Epithelial cell of proximal tubule (primary cell): Measurements from ENCODE around the gene PACRGL. TPM values are rescaled to one million over a fixed set of nuclear protein-coding genes. Genes with fewer than 3 reads are reported as not detected.
"Not testable (repeated sequence)": the region's sequence is repeated elsewhere in the genome, so short reads cannot be mapped to it uniquely, and the experiment has no call there.

Experiments used
- DNase-seq: peaks from one replicate; pipeline ENCODE4 v3.0.0-alpha.2; 2011; ENCODE audit warnings: low read depth
- H3K4me3 ChIP-seq: 2 replicates; pipeline ENCODE4 v1.5.1; 2011; ENCODE audit warnings: low read depth, mild to moderate bottlenecking, low read length
- CTCF ChIP-seq: conservative IDR thresholded peaks from 2 replicates; pipeline ENCODE4 v1.5.1; 2012; ENCODE audit warnings: low read depth, mild to moderate bottlenecking, low read length
- total RNA-seq: library from RNA; depleted of rRNA; stranded (reverse); fragments of >200 nt; gene quantifications from 2 replicates; pipeline ENCODE4 v1.2.3, GENCODE V29; 2015

Gene PACRGL
- total RNA-seq, 1 donor from 2014 or later = 21.0 TPM

DNA sequence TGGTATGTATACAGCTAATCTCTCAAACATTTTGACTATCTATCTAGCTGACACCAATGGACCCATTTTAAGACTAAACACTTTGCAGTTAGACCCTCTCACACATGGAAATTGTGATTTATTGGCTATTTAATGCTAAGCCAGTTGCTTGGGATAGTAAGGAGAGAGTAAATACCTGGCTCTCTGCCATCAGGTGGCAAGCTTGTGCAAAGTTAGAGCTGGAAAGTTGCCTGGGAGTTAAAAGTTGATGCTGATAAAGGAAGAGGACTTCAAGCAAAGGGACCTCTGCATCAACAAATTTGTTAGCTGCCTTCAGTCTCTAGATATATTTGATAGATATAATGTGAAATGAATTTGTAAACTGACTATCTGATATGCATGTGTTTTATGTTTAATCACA lies 61.1 kb downstream of the PACRGL start:
- H3K4me3 ChIP-seq = no peak overlapping the region
- no peak for DNase-seq

GRCh38 chr4:20761826-20762225 lies 61.6 kb downstream of the PACRGL start:
- TF ChIP-seq CTCF = no peak
- DNase-seq = no peak
- no peak overlapping the region for H3K4me3 ChIP-seq

More for the DNA sequence above, 61.1 kb downstream of the PACRGL start:
- TF ChIP-seq CTCF = no peak

DNA sequence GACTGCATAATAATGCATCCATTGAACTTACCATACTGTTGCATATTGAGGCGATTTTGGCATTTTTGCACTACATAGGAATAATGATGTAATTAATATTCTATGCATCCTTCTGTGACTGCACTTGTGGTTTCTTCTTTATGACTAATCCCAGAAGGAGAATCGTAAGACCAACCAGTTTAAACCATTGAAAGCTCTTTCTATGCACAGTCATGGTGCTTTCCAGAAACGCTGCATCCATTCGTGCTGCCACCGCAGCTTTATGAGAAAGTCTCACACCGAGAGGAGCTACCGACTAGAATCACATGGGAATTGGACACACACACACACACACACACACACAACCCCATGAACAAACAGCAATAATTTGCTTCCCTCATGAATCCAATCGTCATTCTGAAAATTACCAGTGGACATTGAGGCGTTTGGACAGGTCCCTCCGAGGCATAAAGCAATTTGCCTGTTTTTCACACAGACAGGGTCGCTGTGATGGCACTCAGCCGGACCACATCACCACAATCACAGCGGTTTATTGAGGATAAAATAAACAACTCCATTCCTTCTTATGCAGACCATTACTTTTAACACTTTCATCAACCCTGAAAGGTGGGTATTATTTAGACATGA lies 64.2 kb downstream of the PACRGL start:
- H3K4me3 ChIP-seq = no peak overlapping the region
- DNase-seq = no peak
- TF ChIP-seq CTCF = no peak

DNA sequence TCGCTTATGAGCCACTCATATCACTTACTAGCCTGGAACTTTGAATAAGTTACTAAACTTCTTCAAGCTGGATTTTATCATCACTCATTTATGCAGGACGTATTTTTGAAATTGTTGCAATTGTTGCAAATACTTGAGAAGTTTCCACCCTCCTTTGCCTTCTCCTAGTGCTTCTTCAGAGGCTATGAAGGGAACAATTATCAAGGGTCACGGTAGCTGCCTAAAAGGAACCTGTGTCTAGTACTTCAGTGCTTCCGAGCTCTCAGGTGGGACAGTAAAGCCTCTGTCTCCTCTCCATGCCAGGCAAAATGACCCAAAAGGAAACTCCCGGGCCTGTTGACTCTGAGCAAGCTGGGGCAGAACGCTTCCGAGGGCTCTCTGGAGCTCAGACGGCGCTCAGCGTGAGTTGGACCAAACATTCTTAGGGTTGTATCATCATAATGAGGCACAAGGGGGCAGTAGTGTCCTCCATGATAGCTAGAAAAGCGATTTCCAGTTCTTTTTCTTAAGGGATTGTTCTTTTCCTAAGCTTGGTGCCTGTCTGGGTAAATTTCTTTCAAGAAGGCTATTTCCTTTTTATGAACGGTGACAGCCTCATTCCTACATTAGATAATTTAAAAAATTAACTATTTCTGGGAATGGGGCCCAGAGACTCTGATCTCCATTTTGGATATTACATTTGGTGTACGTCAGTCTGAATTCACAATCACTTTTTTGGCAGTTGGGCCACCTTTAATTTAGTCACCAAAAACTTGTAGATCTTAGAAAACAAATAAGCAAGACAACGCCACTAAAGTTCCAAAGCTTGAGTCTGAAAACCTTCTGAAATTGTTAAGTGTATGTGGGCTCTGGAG lies 73.1 kb downstream of the PACRGL start:
- H3K4me3 ChIP-seq = no peak overlapping the region
- peak; percentile 79 for TF ChIP-seq CTCF
- DNase-seq = no peak

GRCh38 chr4:20778896-20779295 lies 78.6 kb downstream of the PACRGL start:
- no peak for TF ChIP-seq CTCF
- no peak for DNase-seq
- H3K4me3 ChIP-seq = no peak overlapping the region

GRCh38 chr4:20783134-20783533 lies 82.9 kb downstream of the PACRGL start:
- H3K4me3 ChIP-seq, DNase-seq: not testable (repeated sequence)

DNA sequence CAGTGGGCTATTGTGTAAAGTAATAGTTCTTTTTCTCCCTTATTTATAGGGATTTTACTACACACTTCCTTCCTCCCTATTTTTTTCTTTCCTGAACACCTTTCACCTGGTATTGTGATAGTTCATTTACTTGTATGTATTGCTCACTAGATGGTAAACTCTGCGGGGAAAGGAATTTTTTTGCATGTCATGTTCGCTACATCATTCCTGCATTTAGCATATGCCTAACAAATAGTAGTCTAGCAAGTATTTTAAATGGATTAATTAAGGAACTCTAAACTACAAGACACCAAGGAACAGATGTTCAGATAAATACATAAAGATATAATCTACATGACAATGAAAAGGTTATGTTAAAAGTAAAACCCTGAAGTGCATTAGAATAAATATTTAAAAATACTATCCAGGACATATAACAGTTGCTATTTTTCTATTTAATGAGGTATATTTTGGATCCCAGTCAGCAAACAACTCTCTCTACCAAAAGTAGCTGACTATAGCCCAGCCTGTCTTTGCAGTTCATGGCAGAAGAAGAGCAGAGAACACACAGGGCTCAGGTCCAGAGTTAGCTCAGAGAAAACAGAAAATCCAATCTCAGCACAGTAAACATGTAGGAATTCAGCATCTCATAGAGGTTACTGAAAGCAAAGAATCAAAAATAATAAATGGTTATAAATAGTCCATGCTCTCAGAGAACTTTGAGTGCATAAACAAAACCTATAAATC lies 87.8 kb downstream of the PACRGL start:
- DNase-seq = no peak
- H3K4me3 ChIP-seq = no peak overlapping the region
- no peak for TF ChIP-seq CTCF
